HEK293 (cell line): ENCODE measurements around the gene ZNF836.

Experiments used
- CTCF ChIA-PET: fragments of 350-600 bp; formaldehyde crosslinking; extraction: SDS; loops from one replicate; lab custom pipeline; 2021; ENCODE audit warnings: antibody characterized with exemption; lab: Yijun Ruan, JAX
- POLR2A ChIA-PET: fragments of 300-600 bp; formaldehyde crosslinking; extraction: SDS; loops from one replicate; lab custom pipeline; 2020; ENCODE audit warnings: antibody characterized with exemption, inconsistent platforms; lab: Yijun Ruan, JAX
- H3K27ac ChIP-seq: fragments of 200-500 bp; sonication (Bioruptor generic); 2 replicates; pipeline ENCODE4 v1.5.1; 2014; ENCODE audit warnings: low read depth, low read length, control low read depth, inconsistent platforms; ENCODE audit errors: extremely low read depth
- H3K36me3 ChIP-seq, 2 experiments: fragments of 200-500 bp in 1 of 2; sonication (Bioruptor generic) in 1 of 2; 1 replicate in 1 of 2; 2 replicates in 1 of 2; pipeline ENCODE4 v1.5.1; 2014 to 2017; ENCODE audit warnings: inconsistent platforms in 2 of 2, low read length in 2 of 2; ENCODE audit not compliant: control insufficient read depth in 2 of 2, insufficient read depth in 1 of 2
- H3K4me1 ChIP-seq: fragments of 200-500 bp; sonication (Bioruptor generic); 2 replicates; pipeline ENCODE4 v1.5.1; 2014; ENCODE audit warnings: mild to moderate bottlenecking, low read length, inconsistent platforms; ENCODE audit not compliant: control insufficient read depth, insufficient read depth
- H3K4me3 ChIP-seq: 2 replicates; pipeline ENCODE4 v1.5.1; 2011; ENCODE audit warnings: low read depth, mild to moderate bottlenecking, control low read depth, low read length, moderate library complexity
- H3K9me3 ChIP-seq: fragments of 200-500 bp; sonication (Bioruptor generic); 2 replicates; pipeline ENCODE4 v1.5.1; 2014; ENCODE audit warnings: low read depth, low read length, inconsistent platforms; ENCODE audit not compliant: control insufficient read depth, insufficient read depth
- SETDB1 ChIP-seq: IDR thresholded peaks from one replicate; pipeline ENCODE4 v1.6.1; 2017; ENCODE audit warnings: mild to moderate bottlenecking, low read length, moderate library complexity, mixed read lengths; ENCODE audit not compliant: insufficient read length
- SP2 ChIP-seq: fragments of 450-650 bp; formaldehyde crosslinking; IDR thresholded peaks from 2 replicates; pipeline ENCODE4 v1.5.1; 2016; ENCODE audit warnings: missing biosample characterization, missing genetic modification characterization
- SP7 ChIP-seq: fragments of 450-650 bp; formaldehyde crosslinking; IDR thresholded peaks from 2 replicates; pipeline ENCODE4 v1.5.1; 2016; ENCODE audit warnings: missing biosample characterization, missing genetic modification characterization
- ZBTB10 ChIP-seq: fragments of 450-650 bp; formaldehyde crosslinking; IDR thresholded peaks from 2 replicates; pipeline ENCODE4 v1.5.1; 2016; ENCODE audit warnings: missing biosample characterization, missing genetic modification characterization
- ZBTB11 ChIP-seq: fragments of 450-650 bp; formaldehyde crosslinking; conservative IDR thresholded peaks from 2 replicates; pipeline ENCODE4 v1.5.1; 2016; ENCODE audit warnings: low read depth, missing biosample characterization, missing genetic modification characterization
- ZNF341 ChIP-seq: fragments of 450-650 bp; formaldehyde crosslinking; IDR thresholded peaks from 2 replicates; pipeline ENCODE4; 2016; ENCODE audit warnings: low read depth, missing biosample characterization, missing genetic modification characterization
- ZNF398 ChIP-seq: fragments of 450-650 bp; formaldehyde crosslinking; IDR thresholded peaks from 2 replicates; pipeline ENCODE4 v1.5.1; 2017; ENCODE audit warnings: missing biosample characterization, missing genetic modification characterization
- ZNF692 ChIP-seq: fragments of 450-650 bp; formaldehyde crosslinking; IDR thresholded peaks from 2 replicates; pipeline ENCODE4 v1.5.1; 2016; ENCODE audit warnings: missing biosample characterization, missing genetic modification characterization

Gene ZNF836

GRCh38 chr19:52138278-52138982 lies 33.0 kb downstream of the ZNF836 start (continued):
- peak; percentile 64; the same call in 1 of the 2 replicates for TF ChIP-seq ZBTB11 (tag by site-specific recombination)
- peak; percentile 89 for TF ChIP-seq ZNF398 (tag by site-specific recombination)
- TF ChIP-seq ZNF341: peak; percentile 96
- TF ChIP-seq ZBTB10: peak; percentile 71; the same call in 1 of the 2 replicates
- 0 out of 2 replicates have a peak, but pooled peaks have one; percentile 24 for TF ChIP-seq ZNF692 (tag by site-specific recombination)
- TF ChIP-seq SP2 (tag by site-specific recombination): peak; percentile 38; the same call in 1 of the 2 replicates
- TF ChIP-seq SP7 (tag by site-specific recombination): no peak

- Histone ChIP-seq H3K9me3 (peaks cover 9% of the 10 kb centered on the region), H3K4me3 (no peak overlapping the region)
Observed at GRCh38 chr19:52120286-52120685, 51.1 kb downstream of the ZNF836 start.

More at GRCh38 chr19:52120286-52120685, 51.1 kb downstream of the ZNF836 start:
- CTCF ChIA-PET: no interaction called here
- H3K27ac ChIP-seq: no peak overlapping the region
- no peaks in the 10 kb centered on the region for H3K4me1 ChIP-seq
- TF ChIP-seq SETDB1: peak; percentile 60
- TF ChIP-seq ZNF398 (tag by site-specific recombination): no peak
- peaks cover 53 to 90% of the 10 kb centered on the region in 2 experiments for H3K36me3 ChIP-seq
- POLR2A ChIA-PET: no interaction called here
